GM19351 (cell line): Measurements from ENCODE around the gene SPRYD7.
A peak's percentile ranks its signal among the peaks of the same experiment; 100 is the strongest.
"Not testable (repeated sequence)": the region's sequence is repeated elsewhere in the genome, so short reads cannot be mapped to it uniquely, and the experiment has no call there.

ENCODE experiments used
- ATAC-seq: cut with Tn5 transposase; IDR thresholded peaks from one replicate; pipeline ENCODE4 v1.9.1; 2021; ENCODE audit warnings: mild to moderate bottlenecking, moderate library complexity; ENCODE audit not compliant: unreplicated experiment

Gene SPRYD7, protein sequence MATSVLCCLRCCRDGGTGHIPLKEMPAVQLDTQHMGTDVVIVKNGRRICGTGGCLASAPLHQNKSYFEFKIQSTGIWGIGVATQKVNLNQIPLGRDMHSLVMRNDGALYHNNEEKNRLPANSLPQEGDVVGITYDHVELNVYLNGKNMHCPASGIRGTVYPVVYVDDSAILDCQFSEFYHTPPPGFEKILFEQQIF

DNA sequence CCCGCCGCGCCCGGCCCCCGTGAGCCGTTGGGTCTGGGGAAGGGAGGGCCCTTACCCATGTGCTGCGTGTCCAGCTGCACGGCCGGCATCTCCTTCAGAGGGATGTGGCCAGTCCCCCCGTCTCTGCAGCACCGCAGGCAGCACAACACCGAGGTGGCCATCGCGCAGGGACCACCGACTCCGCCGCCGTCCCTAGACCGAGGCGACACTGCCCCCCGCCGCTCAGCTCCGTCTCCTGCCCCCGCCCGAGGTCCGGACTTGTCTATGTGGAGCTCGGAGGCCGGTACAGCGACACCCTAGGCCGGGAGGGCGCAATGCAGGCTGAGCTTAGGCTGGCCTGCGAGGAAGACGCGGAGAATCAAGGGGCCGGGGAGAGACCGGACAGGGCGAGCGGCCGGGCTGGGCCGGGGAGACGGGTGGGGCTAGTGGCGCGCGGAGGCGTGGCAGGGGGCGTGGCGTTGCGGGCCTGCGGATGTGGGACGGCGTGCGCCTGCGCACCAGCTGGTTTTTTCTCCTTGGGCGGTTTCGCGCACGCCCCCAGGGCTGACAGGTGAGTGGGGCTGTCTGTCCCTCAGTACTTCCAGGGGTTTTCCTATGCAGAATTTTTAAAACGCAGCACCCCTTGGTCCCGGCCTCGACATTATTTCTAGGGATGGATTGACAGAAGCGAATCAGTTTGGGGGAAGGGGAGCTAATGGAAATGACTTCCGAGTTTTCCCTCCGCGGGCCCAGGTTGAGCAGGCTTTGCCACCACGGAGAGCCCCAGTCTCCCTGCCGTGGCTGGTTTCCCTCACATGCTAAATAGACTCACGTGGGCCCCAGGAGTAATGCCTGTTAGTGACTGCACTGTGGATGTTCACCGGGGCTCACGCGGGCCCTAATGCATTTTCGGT, at the start of gene SPRYD7:
Gene SPRYD7, minus strand, starts transcription at position 266 of the 893 bp plus-strand sequence. Its CDS starts 105 bp downstream, at position 161.
- peak; percentile 97 for ATAC-seq

GRCh38 chr13:49985129-49985528, 49.0 kb upstream of the SPRYD7 start:
- ATAC-seq, result no peak

- ATAC-seq, result no peak
Measured at GRCh38 chr13:49980266-49980665, 44.1 kb upstream of the SPRYD7 start.

- ATAC-seq, result no peak
Measured at GRCh38 chr13:49977992-49978391, 41.9 kb upstream of the SPRYD7 start.

DNA sequence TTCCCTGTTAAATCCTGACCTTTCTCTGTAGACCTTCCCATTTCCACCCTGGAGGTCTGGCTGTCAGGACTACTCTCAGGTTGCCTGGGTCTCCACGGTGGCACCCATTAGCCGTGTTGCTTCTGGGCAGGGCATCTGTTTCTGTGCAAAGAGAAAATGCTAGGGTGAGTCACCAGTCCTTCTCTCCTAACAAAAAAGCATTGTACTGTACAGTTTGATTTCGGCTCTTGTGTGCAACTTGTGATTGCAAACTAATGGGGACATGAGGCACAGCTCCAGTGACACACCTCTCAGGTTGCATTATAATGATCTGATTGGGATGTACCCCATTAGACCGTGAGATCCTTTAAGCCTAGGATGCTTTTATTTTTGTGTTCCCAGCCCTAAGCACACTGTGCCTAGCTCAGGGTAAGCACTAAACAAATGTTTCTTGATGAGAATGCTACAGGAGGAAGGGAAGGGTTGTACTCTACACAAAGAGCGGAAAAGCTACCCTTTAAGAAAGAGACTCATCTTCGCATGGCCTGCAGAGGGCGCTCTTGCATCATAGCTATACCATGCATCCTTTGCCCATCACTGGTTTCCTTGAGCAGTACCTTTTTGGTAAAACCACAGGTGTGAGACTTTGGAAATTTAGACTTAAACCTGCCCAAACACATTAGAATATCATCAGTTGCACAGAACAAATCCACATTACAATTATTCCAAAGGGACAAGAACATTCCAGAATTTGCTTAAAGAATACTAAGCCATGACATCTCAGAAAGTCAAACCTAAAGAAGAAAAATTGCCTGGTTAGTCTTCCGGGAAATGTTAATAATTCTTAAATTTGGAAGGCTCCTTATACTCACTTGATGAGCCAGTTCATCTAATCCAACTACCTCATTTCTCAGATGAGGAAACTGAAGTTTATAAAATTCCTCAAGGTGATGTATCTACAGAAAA, 40.4 kb upstream of the SPRYD7 start:
- ATAC-seq, result peak; percentile 62

DNA sequence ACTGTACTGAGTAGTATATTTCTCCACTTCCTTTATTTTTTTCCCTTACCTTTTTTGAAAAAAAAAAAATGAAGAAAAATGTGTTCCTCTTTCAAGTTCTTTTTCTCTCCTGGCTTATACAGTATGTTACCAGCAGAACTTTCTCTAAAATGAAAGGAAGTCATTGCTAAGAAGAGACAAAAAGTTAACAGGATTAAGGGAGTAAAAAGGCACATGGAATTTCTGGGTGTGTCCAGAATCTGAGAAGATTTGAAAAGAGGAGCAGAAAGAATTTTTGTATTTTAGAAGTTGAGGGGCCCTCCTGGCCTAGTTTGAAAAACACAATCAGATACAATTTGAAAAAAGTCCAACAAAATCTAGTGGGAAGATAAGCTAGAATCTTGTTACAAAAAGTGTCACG, 39.7 kb upstream of the SPRYD7 start:
- ATAC-seq, result no peak

DNA sequence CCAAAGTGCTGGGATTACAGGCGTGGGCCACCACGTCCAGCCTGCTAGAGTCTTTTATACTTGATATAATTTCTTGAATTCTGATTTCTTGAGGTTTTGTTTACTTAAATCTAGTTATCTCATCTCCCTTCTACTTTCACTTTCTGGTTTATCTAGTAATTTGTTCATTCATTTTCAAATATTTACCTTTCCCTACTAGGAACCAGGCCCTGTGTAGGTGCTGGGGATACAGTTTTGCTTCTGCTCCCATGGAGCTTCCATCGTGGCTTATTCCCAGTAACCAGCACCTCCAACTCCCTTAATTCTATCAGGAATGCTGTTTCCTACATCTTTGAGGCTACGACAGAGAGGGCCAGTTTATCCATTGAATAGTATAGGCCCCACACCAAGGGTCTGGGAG, 36.6 kb upstream of the SPRYD7 start:
- ATAC-seq, result no peak

DNA sequence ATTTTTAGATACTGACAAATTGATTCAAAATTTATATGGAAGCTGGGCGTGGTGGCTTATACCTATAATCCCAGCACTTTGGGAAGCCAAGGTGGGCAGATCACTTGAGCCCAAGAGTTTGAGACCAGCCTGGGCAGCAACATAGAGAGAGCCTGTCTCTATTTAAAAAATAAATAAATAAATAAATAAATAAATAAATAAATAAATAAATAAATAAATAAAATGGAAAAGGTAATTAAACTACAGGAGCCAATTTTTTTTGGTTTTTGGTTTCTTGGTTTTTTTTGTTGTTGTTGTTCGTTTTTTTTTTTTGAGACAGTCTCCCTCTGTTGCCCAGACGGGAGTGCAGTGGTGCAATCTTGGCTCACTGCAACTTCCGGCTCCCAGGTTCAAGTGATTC, 31.3 kb upstream of the SPRYD7 start:
- no peak for ATAC-seq

DNA sequence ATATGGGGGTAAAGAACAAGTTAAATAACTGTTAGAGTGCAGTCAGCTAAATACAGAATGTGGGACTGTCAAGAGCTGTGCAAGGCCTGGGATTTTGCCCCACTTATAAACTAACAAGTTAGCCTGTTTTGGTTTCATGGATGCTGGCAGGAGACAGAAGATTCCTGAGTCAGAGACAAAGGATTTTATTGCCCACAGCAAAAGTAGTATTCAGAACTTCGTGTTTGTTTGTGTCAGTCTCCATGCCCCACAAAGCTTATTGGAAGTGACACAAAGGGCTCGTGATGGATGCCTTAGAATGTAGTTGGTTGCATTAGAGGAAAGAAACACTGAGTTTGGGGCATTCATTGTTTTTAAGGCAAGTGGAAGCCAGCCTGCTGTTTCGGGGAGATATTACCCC, 22.2 kb upstream of the SPRYD7 start:
- no peak for ATAC-seq

GRCh38 chr13:49956131-49956530, 20.0 kb upstream of the SPRYD7 start:
- no peak for ATAC-seq

- no peak for ATAC-seq
Measured at GRCh38 chr13:49954674-49955455, 18.7 kb upstream of the SPRYD7 start.

GRCh38 chr13:49953560-49953959, 17.4 kb upstream of the SPRYD7 start:
- no peak for ATAC-seq

DNA sequence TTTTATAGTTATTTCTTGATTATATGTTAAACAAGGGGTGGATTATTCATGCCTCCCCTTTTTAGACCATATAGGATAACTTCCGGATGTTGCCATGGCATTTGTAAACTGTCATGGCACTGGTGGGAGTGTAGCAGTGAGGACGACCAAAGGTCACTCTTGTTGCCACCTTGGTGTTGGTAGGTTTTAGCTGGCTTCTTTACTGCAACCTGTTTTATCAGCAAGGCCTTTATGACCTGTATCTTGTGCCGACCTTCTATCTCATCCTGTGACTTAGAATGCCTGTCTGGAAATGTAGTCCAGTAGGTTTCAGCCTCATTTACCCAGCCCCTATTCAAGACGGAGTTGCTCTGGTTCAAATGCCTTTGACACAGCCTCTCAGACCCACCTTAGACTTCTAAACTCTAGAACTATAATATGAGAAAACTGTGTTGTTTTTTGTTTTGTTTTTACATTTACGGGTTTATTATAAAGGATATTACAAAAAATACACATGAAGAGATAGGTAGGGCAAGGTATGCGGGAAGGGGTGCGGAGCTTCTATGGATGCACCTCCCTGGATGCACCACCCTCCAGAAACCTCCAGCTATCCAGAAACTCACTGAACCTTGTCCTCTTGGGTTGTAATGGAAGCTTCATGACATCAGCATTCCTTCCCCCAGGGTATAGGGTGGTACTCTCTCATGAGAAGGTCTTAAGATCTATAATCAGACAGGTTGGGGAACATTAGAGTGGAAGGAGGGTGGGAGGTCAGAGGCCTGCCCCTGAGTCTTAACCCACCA, 15.8 kb upstream of the SPRYD7 start:
- no peak for ATAC-seq

- ATAC-seq, result not testable (repeated sequence)
Measured at GRCh38 chr13:49948777-49949270, 12.7 kb upstream of the SPRYD7 start.

DNA sequence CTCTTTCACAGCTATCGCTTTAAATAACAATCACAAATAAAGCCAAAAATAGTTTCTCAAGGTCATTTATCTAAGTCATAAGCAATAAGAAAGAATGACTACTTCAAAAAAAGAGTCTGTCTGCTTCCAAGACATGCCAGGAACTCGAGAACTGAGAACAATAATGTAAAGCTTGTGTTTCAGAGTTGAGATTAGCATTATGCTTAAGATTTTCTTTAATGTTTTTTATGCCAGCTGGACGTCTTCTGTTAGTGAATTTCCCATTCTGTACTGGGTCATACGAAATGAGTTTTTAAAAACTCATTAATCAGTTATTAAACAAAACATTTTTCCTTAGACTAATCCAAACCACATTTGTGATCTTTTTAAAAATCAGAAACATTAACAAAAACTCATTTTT, 3.2 kb upstream of the SPRYD7 start:
- no peak for ATAC-seq

DNA sequence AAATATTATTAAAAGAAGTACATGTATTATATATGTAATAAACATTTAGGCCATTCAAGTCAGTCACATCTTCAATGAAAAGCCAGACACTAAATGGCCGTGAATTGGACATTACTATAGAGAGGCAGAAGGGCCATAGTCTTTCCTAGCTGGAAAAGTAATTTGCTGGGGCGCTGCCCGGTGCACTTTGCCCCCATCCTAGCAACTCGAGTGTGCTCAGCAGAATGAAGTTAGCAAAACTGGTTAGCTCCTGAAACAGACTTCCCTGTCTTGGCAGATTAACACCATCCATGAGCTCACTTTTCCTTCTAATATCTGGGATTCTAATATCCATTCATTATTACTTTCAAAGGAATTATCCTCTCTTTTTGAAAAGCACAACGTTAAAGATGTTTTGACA, 2.8 kb upstream of the SPRYD7 start:
- ATAC-seq, result no peak

DNA sequence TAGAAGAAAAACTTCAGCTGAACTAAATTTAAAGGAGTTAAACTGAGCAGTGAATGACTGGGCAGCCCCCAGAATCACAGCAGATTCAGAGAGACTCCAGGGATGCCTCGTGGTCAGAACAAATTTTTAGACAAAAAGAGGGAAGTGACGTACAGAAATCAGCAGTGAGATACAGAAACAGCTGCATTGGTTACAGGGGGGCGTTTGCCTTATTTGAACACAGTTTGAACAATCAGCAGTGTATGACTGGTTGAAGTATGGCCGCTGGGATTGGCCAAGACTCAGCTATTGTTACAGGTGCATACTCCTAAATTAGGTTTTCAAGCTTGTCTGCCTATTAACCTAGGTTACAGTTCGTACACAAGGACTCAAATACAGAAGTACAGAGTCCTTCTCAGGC, 2.2 kb upstream of the SPRYD7 start:
- ATAC-seq, result no peak

DNA sequence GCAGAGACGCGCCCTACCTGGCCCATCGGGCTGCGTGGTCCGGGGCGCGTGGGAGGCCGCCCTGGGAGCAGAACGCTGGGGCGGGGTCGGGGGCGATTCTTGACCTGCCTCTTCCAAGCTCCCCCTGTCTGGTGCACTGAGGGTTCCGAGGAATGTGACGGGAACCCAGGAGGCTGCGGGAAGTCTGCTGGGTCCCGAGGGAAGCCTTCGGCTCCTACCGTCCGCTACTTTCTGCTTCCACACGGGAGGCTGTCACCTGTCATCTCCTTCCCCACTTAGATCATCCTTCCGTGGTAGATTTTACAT, 781 bp upstream of the SPRYD7 start:
- no peak for ATAC-seq

GRCh38 chr13:49935171-49936074, 717 bp downstream of the SPRYD7 start:
- peak; percentile 26 for ATAC-seq
